Globus pallidus (tissue), 1 donor: ENCODE measurements around the gene RPP40.
"Not testable (repeated sequence)": the region's sequence is repeated elsewhere in the genome, so short reads cannot be mapped to it uniquely, and the experiment has no call there.

Experiments
- DNase-seq: peaks from one replicate; pipeline ENCODE4 v3.0.0-alpha.2; 2015; ENCODE audit warnings: low spot score

The RPP40 gene

GRCh38 chr6:5014072-5014561 lies 10.3 kb upstream of the RPP40 start:
- DNase-seq, result no peak

GRCh38 chr6:5012519-5012918 lies 8.7 kb upstream of the RPP40 start:
- DNase-seq, result no peak

GRCh38 chr6:5011346-5011745 lies 7.5 kb upstream of the RPP40 start:
- DNase-seq, result no peak

DNA sequence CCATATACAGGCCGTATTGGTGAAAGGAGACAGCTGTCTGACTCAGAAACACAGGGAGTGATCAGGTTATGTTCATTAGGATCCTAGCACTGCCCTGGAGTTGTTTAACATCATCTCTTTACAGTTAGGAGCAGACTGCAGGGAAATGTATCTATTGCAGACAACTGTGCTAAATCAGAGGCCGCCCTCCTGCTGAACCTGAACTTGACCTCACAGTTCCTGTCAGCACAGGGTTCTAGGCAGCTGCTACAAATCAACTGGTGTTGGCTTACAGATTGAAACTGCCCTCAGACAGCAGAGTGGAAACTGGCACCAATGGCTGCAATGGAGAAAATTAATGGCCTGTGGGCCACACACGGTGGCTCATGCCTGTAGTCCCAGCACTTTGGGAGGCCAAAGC lies 3.7 kb upstream of the RPP40 start:
- DNase-seq, result no peak

GRCh38 chr6:5006222-5006621 lies 2.4 kb upstream of the RPP40 start:
- DNase-seq, result no peak

- not testable (repeated sequence) for DNase-seq
Measured at GRCh38 chr6:5005038-5005433, 1.2 kb upstream of the RPP40 start.

DNA sequence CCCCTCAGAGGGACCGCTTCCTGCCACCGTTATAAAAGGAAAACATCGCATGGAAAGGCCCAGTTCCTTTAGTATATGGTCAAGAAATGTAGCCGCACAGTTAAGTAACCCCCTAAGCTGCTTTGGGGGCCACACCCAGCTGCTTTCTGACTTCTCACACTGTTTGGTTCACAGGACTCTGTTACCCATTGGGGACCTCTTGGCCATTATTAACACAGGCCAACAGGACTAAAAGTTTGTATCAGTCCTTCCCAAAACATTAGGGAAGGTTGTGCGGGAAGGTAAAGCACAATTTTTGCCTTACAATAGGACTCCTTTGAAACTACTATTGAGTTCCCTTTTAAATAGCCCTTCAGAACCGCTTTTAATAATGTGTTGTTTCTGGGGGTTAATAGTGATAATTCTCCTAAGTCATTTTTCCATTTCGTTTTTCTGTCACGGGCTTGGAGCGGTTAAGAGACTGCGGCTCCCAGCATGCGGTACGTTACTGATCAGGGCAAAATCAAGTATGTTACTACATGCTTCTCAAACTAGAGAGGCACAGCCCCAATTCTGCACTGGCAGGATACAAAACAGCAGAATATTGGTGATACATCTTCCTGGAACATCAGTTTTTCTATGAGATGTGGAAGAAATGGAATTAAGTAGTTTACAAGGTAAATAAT lies 668 bp upstream of the RPP40 start:
- DNase-seq, result no peak

GRCh38 chr6:4999586-4999985 lies 4.3 kb downstream of the RPP40 start:
- no peak for DNase-seq

DNA sequence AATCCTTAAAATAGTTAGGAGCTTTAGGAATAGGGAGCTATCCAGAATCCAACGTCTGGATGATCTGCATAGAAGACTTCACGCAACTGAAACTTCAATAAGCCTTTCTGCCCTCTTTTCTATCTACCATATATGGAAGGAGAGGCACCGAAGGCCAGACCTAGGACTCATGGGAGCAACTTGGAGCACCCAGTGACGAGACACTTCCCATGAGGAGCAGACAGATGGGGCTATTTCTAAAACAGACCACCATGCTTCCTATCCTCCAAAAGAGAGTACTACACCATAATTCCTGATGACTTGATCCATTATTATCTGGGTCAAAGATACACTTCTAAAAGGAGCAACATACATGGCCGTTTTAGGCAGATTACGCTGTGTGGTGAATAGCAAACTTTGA lies 6.0 kb downstream of the RPP40 start:
- DNase-seq, result no peak

DNA sequence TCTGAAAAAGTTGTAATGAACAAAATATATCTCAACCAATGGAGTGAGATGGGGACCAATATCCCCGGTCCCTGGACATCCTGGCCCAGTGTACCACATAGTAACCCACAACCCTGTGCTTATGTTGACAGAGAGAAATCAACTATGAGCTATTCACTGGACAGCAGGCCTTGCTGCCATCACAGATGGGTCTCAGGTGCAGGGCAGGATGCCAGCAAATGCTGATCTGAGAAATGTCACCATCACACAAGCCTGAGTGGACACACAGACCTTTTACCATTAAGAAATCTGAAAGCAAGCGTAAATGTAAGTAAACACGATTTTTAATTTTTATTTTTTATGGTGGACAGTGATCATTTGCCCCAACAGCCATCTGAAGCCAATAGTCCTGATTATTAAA lies 9.1 kb downstream of the RPP40 start:
- no peak for DNase-seq

DNA sequence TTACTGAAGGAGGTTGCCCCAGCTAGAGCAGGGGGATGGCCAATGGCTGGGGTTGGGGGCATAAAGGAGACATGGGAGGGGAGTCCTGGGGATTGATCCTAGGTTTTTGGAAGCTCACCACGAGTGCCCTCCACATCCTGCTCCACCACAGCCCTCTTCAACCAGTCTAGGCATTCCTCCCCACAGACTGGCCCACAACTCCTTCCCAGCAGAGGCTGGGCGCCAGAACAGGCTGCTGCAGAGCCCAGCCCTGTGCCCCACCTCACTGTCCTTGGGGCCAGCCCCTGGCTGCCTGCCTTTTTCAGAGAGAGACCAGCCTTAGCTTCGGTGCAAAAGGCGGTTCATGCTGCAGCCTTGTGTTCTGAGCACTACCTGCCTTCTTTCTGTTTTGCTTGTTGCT lies 16.4 kb downstream of the RPP40 start:
- DNase-seq, result no peak

GRCh38 chr6:4986999-4987398 lies 16.8 kb downstream of the RPP40 start:
- DNase-seq, result no peak

- no peak for DNase-seq
Measured at GRCh38 chr6:4983322-4983721, 20.5 kb downstream of the RPP40 start.

GRCh38 chr6:4981761-4982160 lies 22.1 kb downstream of the RPP40 start:
- DNase-seq, result no peak

- no peak for DNase-seq
Measured at GRCh38 chr6:4979426-4979825, 24.4 kb downstream of the RPP40 start.

DNA sequence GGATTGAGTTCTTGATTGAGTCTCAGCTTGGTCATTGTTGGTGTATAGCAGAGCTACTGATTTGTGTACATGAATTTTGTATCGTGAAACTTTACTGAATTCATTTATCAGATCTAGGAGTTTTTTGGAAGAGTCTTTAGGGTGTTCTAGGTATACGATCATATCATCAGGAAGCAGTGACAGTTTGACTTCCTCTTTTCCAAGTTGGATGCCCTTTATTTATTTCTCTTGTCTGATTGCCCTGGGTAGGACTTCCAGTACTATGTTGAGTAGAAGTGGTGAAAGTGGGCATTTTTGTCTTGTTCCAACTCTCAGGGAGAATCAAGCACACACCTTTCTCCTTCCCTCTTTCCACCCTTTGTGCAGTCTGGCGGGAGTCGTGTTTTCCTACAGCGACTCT lies 26.4 kb downstream of the RPP40 start:
- DNase-seq, result no peak

- DNase-seq, result no peak
Measured at GRCh38 chr6:4975506-4975905, 28.3 kb downstream of the RPP40 start.

- no peak for DNase-seq
Measured at GRCh38 chr6:4974962-4975361, 28.9 kb downstream of the RPP40 start.

GRCh38 chr6:4973982-4974745 lies 29.7 kb downstream of the RPP40 start:
- DNase-seq, result peak; percentile 13

DNA sequence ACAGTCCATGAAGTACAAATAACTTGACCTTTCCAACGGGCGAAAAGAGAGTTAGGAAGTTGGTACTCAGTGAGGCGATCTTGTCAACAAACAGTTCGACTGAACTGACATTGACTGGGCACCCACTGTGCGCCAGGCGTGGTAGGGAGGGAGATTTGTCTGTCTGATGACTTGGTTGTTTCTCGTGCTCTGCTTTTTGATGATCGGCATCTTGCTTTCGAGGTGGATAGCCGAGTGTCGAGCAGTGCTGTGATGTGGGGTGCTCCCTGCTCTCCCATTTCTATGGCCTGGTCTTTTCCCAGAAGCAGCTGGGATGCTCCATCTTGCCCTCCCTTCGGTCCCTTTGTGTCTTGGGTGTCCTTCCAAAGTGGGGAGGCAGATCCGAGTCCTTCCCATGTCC lies 30.4 kb downstream of the RPP40 start:
- no peak for DNase-seq

GRCh38 chr6:4972438-4972837 lies 31.4 kb downstream of the RPP40 start:
- DNase-seq, result no peak

DNA sequence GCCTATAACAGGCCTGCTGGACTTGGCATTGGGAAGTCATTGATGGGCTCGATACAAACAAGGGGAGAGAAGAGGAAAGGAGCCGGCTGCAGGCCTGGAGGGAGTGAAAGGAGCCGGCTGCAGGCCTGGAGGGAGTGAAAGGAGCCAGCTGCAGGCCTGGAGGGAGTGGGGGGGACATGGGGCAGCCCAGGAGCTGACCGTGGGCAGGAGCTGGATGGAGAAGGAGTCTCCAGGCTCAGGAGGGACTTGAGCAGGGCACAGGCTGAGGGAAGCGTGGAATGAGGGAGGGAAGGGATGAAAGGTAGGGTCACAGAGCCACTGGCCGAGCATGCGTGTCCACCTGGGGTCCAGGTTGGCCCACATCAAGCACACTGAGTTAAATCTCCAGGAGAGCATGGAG lies 32.0 kb downstream of the RPP40 start:
- DNase-seq, result no peak

DNA sequence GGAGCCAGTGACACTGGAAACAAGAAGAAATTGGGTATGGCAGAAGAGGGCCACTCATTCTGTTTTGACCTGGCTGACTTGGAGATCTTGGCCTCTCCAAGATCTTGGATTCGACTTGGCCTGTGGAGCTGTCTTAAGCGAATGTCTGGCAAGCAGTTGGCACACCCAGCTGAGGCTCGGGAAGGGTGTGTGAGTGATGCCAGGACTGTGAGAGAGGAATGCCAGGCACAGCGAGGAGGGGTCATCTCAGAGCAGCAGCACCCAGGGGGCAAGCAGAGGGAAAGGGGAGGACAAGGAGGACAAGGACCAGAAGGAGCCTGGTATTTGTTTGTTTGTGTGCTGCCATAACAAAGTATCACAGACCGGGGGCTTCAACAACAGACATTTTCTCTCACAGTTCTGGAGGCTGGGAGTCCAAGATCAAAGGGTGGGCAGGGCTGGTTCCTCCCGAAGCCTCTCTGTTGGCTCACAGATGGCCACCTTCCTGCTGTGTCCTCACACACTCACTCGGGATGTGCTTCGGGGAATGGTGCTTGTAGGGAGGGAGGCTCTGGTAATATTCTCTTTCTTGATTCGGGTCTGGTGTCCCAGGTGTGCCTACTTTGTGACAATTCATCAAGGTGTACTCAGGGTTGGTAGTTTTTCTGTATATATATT lies 33.0 kb downstream of the RPP40 start:
- no peak for DNase-seq
